ELF-1 (cell line): ENCODE results near the gene PPP1R15A.
"Not testable (repeated sequence)": the region's sequence is repeated elsewhere in the genome, so short reads cannot be mapped to it uniquely, and the experiment has no call there.

Experiments used
- DNase-seq: peaks from one replicate; pipeline ENCODE4 v3.0.0-alpha.2; 2016; ENCODE audit warnings: low read depth, low spot score

PPP1R15A gene

GRCh38 chr19:48881741-48882657 lies 9.8 kb downstream of the PPP1R15A start:
- DNase-seq = peak; percentile 89

GRCh38 chr19:48883726-48884125 lies 11.5 kb downstream of the PPP1R15A start:
- no peak for DNase-seq

GRCh38 chr19:48887861-48888612 lies 15.8 kb downstream of the PPP1R15A start:
- DNase-seq = peak; percentile 67

- not testable (repeated sequence) for DNase-seq
Measured at GRCh38 chr19:48889496-48889895, 17.3 kb downstream of the PPP1R15A start.

- no peak for DNase-seq
Measured at GRCh38 chr19:48890551-48890950, 18.3 kb downstream of the PPP1R15A start.

DNA sequence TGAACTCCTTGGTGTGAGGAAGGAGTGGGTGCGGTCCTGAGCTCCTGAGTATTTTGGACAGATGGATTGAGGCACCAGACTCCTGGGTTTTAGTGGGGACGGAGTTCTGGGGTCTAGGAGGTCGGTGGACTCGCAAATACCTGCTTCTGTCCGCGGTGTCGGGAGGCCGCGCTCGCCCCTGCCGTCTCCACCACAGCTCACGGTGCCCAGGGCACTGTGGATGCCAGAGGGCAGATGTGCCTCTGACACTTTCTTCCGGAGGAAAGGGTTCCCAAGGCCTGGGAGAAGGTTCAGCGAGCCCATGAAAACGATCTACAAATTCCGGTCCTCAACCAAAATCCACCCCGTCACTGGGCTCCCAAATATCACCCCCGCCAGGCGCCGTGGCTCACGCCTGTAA lies 23.0 kb downstream of the PPP1R15A start:
- no peak for DNase-seq

- peak; percentile 90 for DNase-seq
Measured at GRCh38 chr19:48896191-48896720, 24.0 kb downstream of the PPP1R15A start.

GRCh38 chr19:48897181-48897580 lies 25.0 kb downstream of the PPP1R15A start:
- DNase-seq = no peak

DNA sequence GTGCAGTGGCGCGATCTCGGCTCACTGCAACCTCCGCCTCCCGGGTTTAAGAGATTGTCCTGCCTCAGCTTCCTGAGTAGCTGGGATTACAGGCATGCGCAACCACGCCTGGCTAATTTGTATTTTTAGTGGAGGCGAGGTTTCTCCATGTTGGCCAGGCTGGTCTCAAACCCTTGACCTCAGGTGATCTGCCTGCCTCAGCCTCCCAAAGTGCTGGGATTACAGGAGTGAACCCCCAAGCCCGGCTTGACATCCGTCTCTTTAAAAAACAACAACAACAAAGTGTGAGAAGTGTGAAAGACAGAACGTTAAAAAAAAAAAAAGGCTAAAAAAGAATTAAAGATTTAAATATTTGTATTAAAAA lies 27.1 kb downstream of the PPP1R15A start:
- not testable (repeated sequence) for DNase-seq

GRCh38 chr19:48899781-48900476 lies 27.7 kb downstream of the PPP1R15A start, which contains the start of gene NUCB1:
Gene NUCB1 (plus strand): TSS chr19:48900312. CDS start chr19:48900797, 485 bp downstream.
- peak; percentile 99 for DNase-seq

GRCh38 chr19:48900477-48901406 lies 28.5 kb downstream of the PPP1R15A start:
- no peak for DNase-seq

GRCh38 chr19:48902291-48902690 lies 30.1 kb downstream of the PPP1R15A start:
- not testable (repeated sequence) for DNase-seq

- DNase-seq = not testable (repeated sequence)
Measured at GRCh38 chr19:48903788-48904187, 31.6 kb downstream of the PPP1R15A start.

GRCh38 chr19:48905664-48906063 lies 33.4 kb downstream of the PPP1R15A start:
- DNase-seq = no peak

DNA sequence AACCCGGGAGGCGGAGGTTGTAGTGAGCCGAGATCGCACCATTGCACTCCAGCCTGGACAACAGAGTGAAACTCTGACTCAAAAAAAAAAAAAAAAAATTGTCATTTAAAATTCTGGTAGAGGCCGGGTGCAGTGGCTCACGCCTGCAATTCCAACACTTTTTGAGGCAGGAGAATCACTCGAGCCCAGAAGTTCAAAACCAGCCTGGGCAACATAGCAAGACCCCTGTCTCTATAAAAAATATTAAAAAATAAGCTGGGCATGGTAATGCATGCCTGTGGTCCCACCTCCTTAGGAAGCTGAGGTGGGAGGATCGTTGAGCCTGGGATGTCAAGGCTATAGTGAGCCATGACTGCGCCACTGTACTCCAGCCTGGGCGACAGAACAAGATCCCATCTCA lies 34.1 kb downstream of the PPP1R15A start:
- no peak for DNase-seq

DNA sequence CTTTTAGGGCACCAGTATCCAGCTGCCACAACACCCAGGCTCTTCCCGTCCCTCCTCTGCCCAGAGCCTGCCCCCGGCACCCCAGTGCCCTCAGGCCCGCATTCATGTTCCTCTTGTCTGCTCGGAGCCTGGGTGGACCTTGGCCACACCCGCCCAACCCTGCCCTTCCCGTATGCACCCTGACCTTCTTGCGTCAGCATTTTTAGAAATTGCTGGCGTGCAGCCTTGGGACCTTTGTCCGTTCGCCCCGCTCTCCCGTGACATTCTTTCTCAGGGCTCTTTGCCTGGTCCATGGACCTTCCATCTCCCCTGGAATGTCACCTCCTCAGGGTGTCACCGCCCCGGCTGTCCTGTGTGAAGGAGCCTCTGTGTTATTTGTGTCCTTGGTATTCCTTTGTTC lies 35.5 kb downstream of the PPP1R15A start:
- no peak for DNase-seq

- DNase-seq = not testable (repeated sequence)
Measured at GRCh38 chr19:48909424-48910077, 37.3 kb downstream of the PPP1R15A start.

- no peak for DNase-seq
Measured at GRCh38 chr19:48910803-48911202, 38.6 kb downstream of the PPP1R15A start.

GRCh38 chr19:48913114-48913889 lies 41.1 kb downstream of the PPP1R15A start:
- peak; percentile 59 for DNase-seq
